Activated CD4-positive, alpha-beta T cell treated with anti-CD3 and anti-CD28 coated beads for 1 hour (primary cell): ENCODE measurements around the gene DHRS9.
"Not testable (repeated sequence)": the region's sequence is repeated elsewhere in the genome, so short reads cannot be mapped to it uniquely, and the experiment has no call there.

ENCODE experiments used
- DNase-seq: peaks from one replicate; pipeline ENCODE4 v3.0.0-alpha.2; 2020

Gene DHRS9

GRCh38 chr2:169069341-169069740 is at the start of gene DHRS9:
TSS of gene DHRS9 (plus strand) at chr2:169069563. CDS start at chr2:169081582, 12,019 bp downstream.
- no peak for DNase-seq

GRCh38 chr2:169023161-169023560 is 46.2 kb upstream of the DHRS9 start:
- no peak for DNase-seq

GRCh38 chr2:169026056-169026455 is 43.3 kb upstream of the DHRS9 start:
- no peak for DNase-seq

- no peak for DNase-seq
These were observed 42.1 kb upstream of the DHRS9 start for GRCh38 chr2:169027234-169027633.

- no peak for DNase-seq
These were observed 40.0 kb upstream of the DHRS9 start for GRCh38 chr2:169029341-169029740.

GRCh38 chr2:169031202-169031601 is 38.2 kb upstream of the DHRS9 start, which contains the start of gene ABCB11:
TSS of gene ABCB11 (minus strand) at chr2:169031324. CDS start at chr2:169018125, 13,199 bp downstream.
- no peak for DNase-seq

GRCh38 chr2:169034256-169034655 is 35.1 kb upstream of the DHRS9 start:
- DNase-seq: no peak

GRCh38 chr2:169034984-169035544 is 34.3 kb upstream of the DHRS9 start:
- DNase-seq: no peak

- no peak for DNase-seq
These were observed 33.5 kb upstream of the DHRS9 start for GRCh38 chr2:169035887-169036286.

GRCh38 chr2:169036736-169037440 is 32.5 kb upstream of the DHRS9 start:
- DNase-seq: no peak

GRCh38 chr2:169038338-169038757 is 31.0 kb upstream of the DHRS9 start:
- no peak for DNase-seq

GRCh38 chr2:169039702-169040101 is 29.7 kb upstream of the DHRS9 start:
- no peak for DNase-seq

GRCh38 chr2:169041594-169041993 is 27.8 kb upstream of the DHRS9 start:
- DNase-seq: no peak

- DNase-seq: no peak
These were observed 26.5 kb upstream of the DHRS9 start for GRCh38 chr2:169042856-169043255.

- DNase-seq: no peak
These were observed 22.8 kb upstream of the DHRS9 start for GRCh38 chr2:169046440-169047151.

GRCh38 chr2:169047256-169048250 is 21.8 kb upstream of the DHRS9 start:
- DNase-seq: no peak

GRCh38 chr2:169049142-169049541 is 20.2 kb upstream of the DHRS9 start:
- no peak for DNase-seq

GRCh38 chr2:169050476-169051240 is 18.7 kb upstream of the DHRS9 start:
- DNase-seq: no peak

- not testable (repeated sequence) for DNase-seq
These were observed 14.8 kb upstream of the DHRS9 start for GRCh38 chr2:169054575-169054974.

- DNase-seq: not testable (repeated sequence)
These were observed 5.2 kb upstream of the DHRS9 start for GRCh38 chr2:169064199-169064598.

- DNase-seq: no peak
These were observed 3.9 kb upstream of the DHRS9 start for GRCh38 chr2:169065422-169065821.
